Bronchial epithelial cell (primary cell): ENCODE measurements around the gene CBX6. TPM values are rescaled to one million over a fixed set of nuclear protein-coding genes. Genes with fewer than 3 reads are reported as not detected.

Source experiments
- DNase-seq: peaks from one replicate; pipeline ENCODE4 v3.0.0-alpha.2; 2010; ENCODE audit warnings: low read depth
- FAIRE-seq: peaks from 2 replicates; lab custom pipeline; 2011; peaks lifted over from hg19 to GRCh38; lab: Jason Lieb, UNC
- H3K27me3 ChIP-seq: 2 replicates; pipeline ENCODE4 v1.5.1; 2011; ENCODE audit warnings: low read length; ENCODE audit not compliant: control insufficient read depth, insufficient read depth
- H3K36me3 ChIP-seq: 2 replicates; pipeline ENCODE4 v1.5.1; 2011; ENCODE audit warnings: low read length; ENCODE audit not compliant: control insufficient read depth, insufficient read depth
- H3K4me3 ChIP-seq: 2 replicates; pipeline ENCODE4 v1.5.1; 2011; ENCODE audit warnings: mild to moderate bottlenecking, low read depth, low read length, control low read depth
- total RNA-seq: library from RNA; depleted of rRNA; stranded (reverse); fragments of >200 nt; gene quantifications from 2 replicates; pipeline ENCODE4 v1.2.1, GENCODE V29; 2014
- TF ChIP-seq, protein P1 (sequence below): IDR thresholded peaks from 2 replicates; pipeline ENCODE4 v1.5.1; 2011; ENCODE audit warnings: mild to moderate bottlenecking, moderate library complexity, low read length, control low read depth, inconsistent platforms; ENCODE audit not compliant: insufficient read depth, severe bottlenecking

The CBX6 gene
- total RNA-seq, 1 donor from 2014 or later, result 6.8 TPM

DNA sequence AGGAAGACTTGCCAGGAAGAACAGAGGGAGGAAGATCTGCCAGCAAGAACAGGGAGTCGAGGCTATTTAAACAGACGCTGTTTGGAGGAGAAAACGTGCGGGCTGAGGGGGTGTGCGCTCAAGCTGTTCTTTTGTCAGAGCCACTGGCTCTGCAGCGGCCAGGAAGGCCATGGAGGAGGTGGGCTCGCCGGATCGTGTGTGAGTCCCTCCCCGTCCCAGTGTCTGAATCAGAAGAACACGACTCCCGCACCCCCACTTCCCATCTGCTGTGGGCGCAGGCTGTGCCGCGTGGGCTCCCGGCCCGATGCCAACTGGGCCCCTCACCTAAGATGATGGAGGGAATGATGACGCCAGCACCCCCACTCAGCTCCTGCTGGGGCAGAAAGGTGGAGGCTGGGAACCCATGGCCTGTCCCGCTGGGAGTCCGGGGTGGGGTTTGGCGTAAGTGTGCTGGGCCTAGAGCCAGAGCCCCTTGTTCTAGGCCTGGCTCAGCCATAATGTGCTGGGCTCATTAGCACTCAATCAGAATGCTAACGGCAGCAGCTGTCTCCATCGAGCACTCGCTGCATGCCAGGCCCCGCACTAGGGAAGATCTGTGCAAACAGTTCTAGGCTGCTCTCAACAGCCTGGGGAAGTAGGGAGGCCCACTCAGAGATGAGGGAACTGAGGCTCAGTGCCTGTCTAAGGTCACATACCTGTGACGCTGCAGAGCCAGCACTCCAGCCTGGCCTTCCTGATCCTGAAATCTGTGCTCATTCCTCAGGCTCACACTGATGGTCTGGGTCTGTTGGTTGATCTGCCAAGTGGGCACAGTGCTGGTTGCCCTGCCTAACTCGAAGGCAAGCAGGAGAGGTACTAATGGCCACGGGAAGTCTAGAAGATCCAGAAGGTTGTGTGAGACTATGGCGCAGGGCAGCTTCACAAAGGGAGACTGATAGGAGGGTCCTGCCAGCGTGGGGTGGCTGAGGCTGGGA lies 39.7 kb downstream of the CBX6 start:
- peaks cover 3% of the 10 kb centered on the region for H3K27me3 ChIP-seq
- peak; percentile 23 for FAIRE-seq

DNA sequence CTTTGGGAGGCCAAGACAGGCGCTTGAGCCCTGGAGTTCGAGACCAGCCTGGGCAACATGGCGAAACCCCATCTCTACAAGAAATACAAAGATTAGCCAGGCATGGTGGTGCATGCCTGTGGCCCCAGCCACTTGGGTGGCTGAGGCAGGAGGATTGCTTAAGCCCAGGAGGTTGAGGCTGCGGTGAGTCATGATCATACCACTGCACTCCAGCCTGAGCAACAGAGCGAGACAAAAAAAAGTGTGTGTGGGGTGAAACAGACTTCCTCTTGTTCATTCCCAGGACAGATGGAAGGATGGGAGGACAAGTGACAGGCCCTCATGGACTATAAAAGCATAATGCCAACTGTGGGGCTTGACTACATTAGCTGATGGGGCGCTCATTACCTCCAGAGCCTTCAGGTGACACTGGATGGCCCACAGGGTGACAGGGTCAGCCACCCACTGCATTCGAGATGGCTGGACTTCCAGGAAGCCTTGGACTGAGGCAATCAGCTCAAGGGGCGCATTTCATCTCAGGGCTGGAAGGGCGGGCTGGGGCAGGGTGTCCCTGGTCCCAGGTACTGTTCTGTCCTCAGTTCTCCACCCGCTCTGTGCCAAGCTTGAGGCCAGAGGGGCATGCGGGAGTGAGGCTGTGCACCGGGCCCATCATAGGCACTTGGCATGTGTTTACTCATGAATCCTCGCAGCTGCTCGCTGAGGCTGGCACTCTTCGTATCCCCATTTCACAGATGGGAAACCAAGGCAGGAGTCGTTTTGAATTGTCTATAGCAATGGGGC lies 40.7 kb downstream of the CBX6 start:
- FAIRE-seq (peak; percentile 36), DNase-seq (peak; percentile 63)
- Histone ChIP-seq H3K27me3 (peaks cover 3% of the 10 kb centered on the region), H3K4me3 (no peak overlapping the region), H3K36me3 (no peaks in the 10 kb centered on the region)
- TF ChIP-seq, protein P1, sequence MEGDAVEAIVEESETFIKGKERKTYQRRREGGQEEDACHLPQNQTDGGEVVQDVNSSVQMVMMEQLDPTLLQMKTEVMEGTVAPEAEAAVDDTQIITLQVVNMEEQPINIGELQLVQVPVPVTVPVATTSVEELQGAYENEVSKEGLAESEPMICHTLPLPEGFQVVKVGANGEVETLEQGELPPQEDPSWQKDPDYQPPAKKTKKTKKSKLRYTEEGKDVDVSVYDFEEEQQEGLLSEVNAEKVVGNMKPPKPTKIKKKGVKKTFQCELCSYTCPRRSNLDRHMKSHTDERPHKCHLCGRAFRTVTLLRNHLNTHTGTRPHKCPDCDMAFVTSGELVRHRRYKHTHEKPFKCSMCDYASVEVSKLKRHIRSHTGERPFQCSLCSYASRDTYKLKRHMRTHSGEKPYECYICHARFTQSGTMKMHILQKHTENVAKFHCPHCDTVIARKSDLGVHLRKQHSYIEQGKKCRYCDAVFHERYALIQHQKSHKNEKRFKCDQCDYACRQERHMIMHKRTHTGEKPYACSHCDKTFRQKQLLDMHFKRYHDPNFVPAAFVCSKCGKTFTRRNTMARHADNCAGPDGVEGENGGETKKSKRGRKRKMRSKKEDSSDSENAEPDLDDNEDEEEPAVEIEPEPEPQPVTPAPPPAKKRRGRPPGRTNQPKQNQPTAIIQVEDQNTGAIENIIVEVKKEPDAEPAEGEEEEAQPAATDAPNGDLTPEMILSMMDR, result no peak

More for the DNA sequence above, 39.7 kb downstream of the CBX6 start:
- TF ChIP-seq, protein P1, result no peak
- Histone ChIP-seq H3K36me3 (no peaks in the 10 kb centered on the region), H3K4me3 (no peak overlapping the region)
- no peak for DNase-seq

DNA sequence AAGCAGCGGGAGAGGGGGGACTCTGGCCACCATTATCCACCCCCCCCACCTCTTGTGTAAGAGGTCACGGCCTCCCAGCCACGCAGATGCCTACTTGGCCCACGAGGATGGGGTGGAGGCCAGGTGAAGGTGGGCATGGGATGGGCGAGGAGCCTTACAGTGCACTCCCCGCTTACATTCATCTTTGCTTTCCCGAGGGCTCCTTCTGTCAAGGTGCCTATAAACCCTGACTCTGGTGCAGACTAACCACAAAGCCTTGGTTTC lies 41.2 kb downstream of the CBX6 start:
- FAIRE-seq (no peak), DNase-seq (no peak)
- peaks cover 3% of the 10 kb centered on the region for H3K27me3 ChIP-seq
- TF ChIP-seq, protein P1, result no peak
- no peaks in the 10 kb centered on the region for H3K36me3 ChIP-seq
- H3K4me3 ChIP-seq, result no peak overlapping the region

DNA sequence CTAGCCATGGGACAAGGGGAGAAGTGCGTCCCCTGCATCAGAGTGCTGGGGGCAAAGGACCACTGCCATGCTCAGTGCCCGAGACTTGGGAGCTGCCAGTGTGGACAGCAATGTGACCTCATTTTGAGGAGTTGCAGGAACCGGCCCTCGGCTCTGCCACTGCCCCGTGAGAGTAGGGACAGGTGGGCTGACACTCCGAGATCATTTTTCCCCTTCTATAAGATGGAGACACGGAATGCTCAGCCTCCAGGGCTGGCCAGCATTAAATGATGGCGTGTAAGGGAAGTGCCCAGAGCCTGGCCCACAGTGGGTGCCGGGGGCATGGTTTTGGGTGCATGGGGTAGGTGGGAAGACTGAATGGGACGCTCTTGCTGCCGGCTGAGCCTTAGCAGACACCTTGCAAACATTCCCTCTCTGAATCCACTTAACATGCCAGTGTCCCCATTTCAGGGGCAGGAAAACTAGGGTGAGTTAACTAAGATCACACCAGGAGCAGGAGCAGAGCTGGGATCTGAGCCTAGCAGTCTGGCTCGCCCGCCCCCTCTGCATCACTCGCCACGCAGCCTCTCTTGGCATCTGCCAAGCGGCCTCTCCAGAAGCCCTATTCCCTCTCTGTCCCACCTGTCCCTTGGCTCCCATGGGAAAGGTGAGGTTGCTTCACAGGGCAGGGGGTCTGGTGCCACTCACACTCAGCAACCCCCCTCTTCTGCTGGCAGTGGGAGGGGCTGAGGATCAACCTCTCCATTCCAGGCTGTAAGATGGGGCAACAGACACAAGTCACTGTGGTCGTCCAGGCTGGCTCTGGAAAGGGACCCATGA lies 41.8 kb downstream of the CBX6 start:
- FAIRE-seq (no peak), DNase-seq (no peak)
- H3K27me3 ChIP-seq, result no peaks in the 10 kb centered on the region
- TF ChIP-seq, protein P1, result no peak
- no peak overlapping the region for H3K4me3 ChIP-seq
- no peaks in the 10 kb centered on the region for H3K36me3 ChIP-seq

DNA sequence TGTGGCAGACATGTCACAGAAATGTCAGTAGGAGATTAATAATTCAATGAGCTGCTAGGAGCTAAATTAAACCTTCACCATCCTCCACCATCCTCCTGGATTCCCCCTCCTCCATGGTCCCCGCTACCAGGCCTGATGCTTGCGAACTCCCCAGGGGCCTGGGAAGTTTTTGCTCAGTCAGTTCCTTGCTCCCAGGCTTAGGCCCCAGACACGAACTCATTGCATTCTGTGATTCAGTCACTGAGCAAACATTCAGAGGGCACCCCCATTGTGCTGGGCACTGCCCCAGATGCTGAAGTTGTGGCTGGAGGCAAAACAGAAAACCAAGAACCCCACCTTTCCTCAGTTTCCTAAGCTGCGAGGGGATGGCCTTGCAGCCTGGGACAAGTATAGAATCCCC lies 42.5 kb downstream of the CBX6 start:
- Histone ChIP-seq H3K36me3 (no peaks in the 10 kb centered on the region), H3K4me3 (no peak overlapping the region), H3K27me3 (no peaks in the 10 kb centered on the region)
- DNase-seq (no peak), FAIRE-seq (peak; percentile 72)
- TF ChIP-seq, protein P1, result no peak
